ENCODE data around the gene CYGB.

DNA sequence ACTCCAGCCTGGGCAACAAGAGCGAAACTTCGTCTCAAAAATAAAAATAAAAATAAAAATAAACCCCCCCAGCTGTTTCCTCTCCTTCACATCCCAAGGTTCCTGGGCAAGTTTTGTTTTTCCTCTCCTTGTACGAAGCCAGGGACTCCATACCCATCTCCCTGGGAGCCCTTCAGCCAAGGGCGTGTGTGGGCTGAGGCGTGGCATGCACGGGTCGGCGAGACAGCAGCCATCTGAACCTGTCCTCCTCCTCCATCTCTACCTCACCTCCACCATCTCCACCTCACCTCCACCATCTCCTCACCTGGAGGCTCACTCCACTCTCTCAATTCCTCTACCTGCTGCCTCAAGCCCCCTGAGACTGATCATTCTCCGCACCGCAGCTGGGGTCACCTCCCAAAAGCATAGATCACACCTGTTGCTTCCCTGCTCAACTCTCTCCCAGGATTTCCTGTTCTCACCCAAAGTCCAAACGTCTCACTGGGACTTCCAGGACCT lies 53.2 kb downstream of the CYGB start:
- TF ChIP-seq, protein P1, sequence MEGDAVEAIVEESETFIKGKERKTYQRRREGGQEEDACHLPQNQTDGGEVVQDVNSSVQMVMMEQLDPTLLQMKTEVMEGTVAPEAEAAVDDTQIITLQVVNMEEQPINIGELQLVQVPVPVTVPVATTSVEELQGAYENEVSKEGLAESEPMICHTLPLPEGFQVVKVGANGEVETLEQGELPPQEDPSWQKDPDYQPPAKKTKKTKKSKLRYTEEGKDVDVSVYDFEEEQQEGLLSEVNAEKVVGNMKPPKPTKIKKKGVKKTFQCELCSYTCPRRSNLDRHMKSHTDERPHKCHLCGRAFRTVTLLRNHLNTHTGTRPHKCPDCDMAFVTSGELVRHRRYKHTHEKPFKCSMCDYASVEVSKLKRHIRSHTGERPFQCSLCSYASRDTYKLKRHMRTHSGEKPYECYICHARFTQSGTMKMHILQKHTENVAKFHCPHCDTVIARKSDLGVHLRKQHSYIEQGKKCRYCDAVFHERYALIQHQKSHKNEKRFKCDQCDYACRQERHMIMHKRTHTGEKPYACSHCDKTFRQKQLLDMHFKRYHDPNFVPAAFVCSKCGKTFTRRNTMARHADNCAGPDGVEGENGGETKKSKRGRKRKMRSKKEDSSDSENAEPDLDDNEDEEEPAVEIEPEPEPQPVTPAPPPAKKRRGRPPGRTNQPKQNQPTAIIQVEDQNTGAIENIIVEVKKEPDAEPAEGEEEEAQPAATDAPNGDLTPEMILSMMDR (IDR thresholded peaks at IDR 0.05) = no peak
- TF ChIP-seq POLR2AphosphoS5 (IDR thresholded peaks at IDR 0.05; ENCODE audit: insufficient read depth in 1 of 2, low read depth in 1 of 2) = no peak

Measured in vagina (tissue), 2 donors.